Ramos (cell line): ENCODE data around the gene ETV3.
"Not testable (repeated sequence)": the region's sequence is repeated elsewhere in the genome, so short reads cannot be mapped to it uniquely, and the experiment has no call there.

Experiments
- in situ Hi-C: fragments of 300-500 bp; cut with MboI; formaldehyde crosslinking; loops from one replicate; pipeline ENCODE4 v1.14.3; 2022; ENCODE audit warnings: low sequenced_read_pairs; ENCODE audit not compliant: unreplicated experiment

The ETV3 gene

GRCh38 chr1:157115429-157115838 is 22.8 kb downstream of the ETV3 start:
- in situ Hi-C loops, result no loop called here

GRCh38 chr1:157114183-157115121 is 23.7 kb downstream of the ETV3 start:
- in situ Hi-C loops, result no loop called here

GRCh38 chr1:157113631-157114030 is 24.6 kb downstream of the ETV3 start:
- in situ Hi-C loops, result no loop called here

GRCh38 chr1:157113106-157113505 is 25.1 kb downstream of the ETV3 start:
- in situ Hi-C loops, result no loop called here

GRCh38 chr1:157112186-157112867 is 25.9 kb downstream of the ETV3 start:
- in situ Hi-C loops, result no loop called here

GRCh38 chr1:157111396-157112165 is 26.6 kb downstream of the ETV3 start:
- in situ Hi-C loops, result no loop called here

- in situ Hi-C loops, result no loop called here
These were observed 27.5 kb downstream of the ETV3 start for GRCh38 chr1:157110686-157111085.

- in situ Hi-C loops, result no loop called here
These were observed 28.2 kb downstream of the ETV3 start for GRCh38 chr1:157110003-157110402.

- in situ Hi-C loops, result no loop called here
These were observed 29.7 kb downstream of the ETV3 start for GRCh38 chr1:157108448-157108847.

GRCh38 chr1:157107702-157108101 is 30.5 kb downstream of the ETV3 start:
- in situ Hi-C loops, result no loop called here

- in situ Hi-C loops, result no loop called here
These were observed 31.4 kb downstream of the ETV3 start for GRCh38 chr1:157106813-157107189.

GRCh38 chr1:157105988-157106812 is 32.0 kb downstream of the ETV3 start:
- in situ Hi-C loops, result no loop called here

- in situ Hi-C loops, result no loop called here
These were observed 32.8 kb downstream of the ETV3 start for GRCh38 chr1:157105298-157105987.

- in situ Hi-C loops, result no loop called here
These were observed 33.4 kb downstream of the ETV3 start for GRCh38 chr1:157104598-157105293.

GRCh38 chr1:157103268-157103667 is 34.9 kb downstream of the ETV3 start:
- in situ Hi-C loops, result no loop called here

- in situ Hi-C loops, result no loop called here
These were observed 37.0 kb downstream of the ETV3 start for GRCh38 chr1:157101149-157101548.

GRCh38 chr1:157099633-157100009 is 38.6 kb downstream of the ETV3 start, which contains the start of gene ETV3L:
Gene ETV3L, minus strand, starts transcription at chr1:157099808. Its CDS starts 285 bp downstream, at chr1:157099523.
- in situ Hi-C loops, result no loop called here

GRCh38 chr1:157098987-157099632 is 39.1 kb downstream of the ETV3 start:
- in situ Hi-C loops, result not testable (repeated sequence)
